Measurements from ENCODE around the gene IPO8.

IPO8 gene

GRCh38 chr12:30602678-30603077, 93.0 kb downstream of the IPO8 start:
- Histone ChIP-seq H3K4me2 (ENCODE audit: low read depth, low read length, poor library complexity, severe bottlenecking) (no peak overlapping the region), H3K36me3 (ENCODE audit: insufficient read depth, low read length) (no peaks in the 10 kb centered on the region), H4K20me1 (ENCODE audit: insufficient read depth, low read length, poor library complexity, severe bottlenecking) (no peaks in the 10 kb centered on the region), H3K79me2 (ENCODE audit: insufficient read depth, low read length) (no peaks in the 10 kb centered on the region), H3K9ac (ENCODE audit: low read depth, low read length, poor library complexity, severe bottlenecking) (no peak overlapping the region), H3K9me2 (replicated peaks; ENCODE audit: low read depth, low read length) (no peaks in the 10 kb centered on the region), H3K4me3 (ENCODE audit: low read length, poor library complexity, severe bottlenecking) (no peak overlapping the region), H2AFZ (ENCODE audit: low read length) (no peak overlapping the region), H3K9me3 (ENCODE audit: insufficient read depth, low read depth, low read length) (no peaks in the 10 kb centered on the region; the same call in 1 of the 2 replicates), H3F3A (ENCODE audit: low read depth) (no peaks in the 10 kb centered on the region), H3K4me1 (ENCODE audit: insufficient read depth, low read length, poor library complexity, severe bottlenecking) (no peaks in the 10 kb centered on the region), H3K27me3 (ENCODE audit: insufficient read depth, low read length, poor library complexity, severe bottlenecking) (no peaks in the 10 kb centered on the region)
- TF ChIP-seq CTCF (conservative IDR thresholded peaks at IDR 0.05; ENCODE audit: low read length) (no peak), EZH2phosphoT487 (IDR thresholded peaks at IDR 0.05; ENCODE audit: borderline replicate concordance) (no peak)

- Histone ChIP-seq H4K20me1 (ENCODE audit: insufficient read depth, low read length, poor library complexity, severe bottlenecking) (no peaks in the 10 kb centered on the region), H3K79me2 (ENCODE audit: insufficient read depth, low read length) (no peaks in the 10 kb centered on the region), H3K9me3 (ENCODE audit: insufficient read depth, low read depth, low read length) (no peaks in the 10 kb centered on the region; the same call in 1 of the 2 replicates), H2AFZ (ENCODE audit: low read length) (no peak overlapping the region), H3K9me2 (replicated peaks; ENCODE audit: low read depth, low read length) (no peaks in the 10 kb centered on the region), H3K4me2 (ENCODE audit: low read depth, low read length, poor library complexity, severe bottlenecking) (no peak overlapping the region), H3K9ac (ENCODE audit: low read depth, low read length, poor library complexity, severe bottlenecking) (no peak overlapping the region), H3K4me1 (ENCODE audit: insufficient read depth, low read length, poor library complexity, severe bottlenecking) (no peaks in the 10 kb centered on the region), H3F3A (ENCODE audit: low read depth) (no peaks in the 10 kb centered on the region), H3K4me3 (ENCODE audit: low read length, poor library complexity, severe bottlenecking) (no peak overlapping the region), H3K27me3 (ENCODE audit: insufficient read depth, low read length, poor library complexity, severe bottlenecking) (no peaks in the 10 kb centered on the region), H3K36me3 (ENCODE audit: insufficient read depth, low read length) (no peaks in the 10 kb centered on the region)
- TF ChIP-seq EZH2phosphoT487 (IDR thresholded peaks at IDR 0.05; ENCODE audit: borderline replicate concordance) (no peak), CTCF (conservative IDR thresholded peaks at IDR 0.05; ENCODE audit: low read length) (no peak)
Measured at GRCh38 chr12:30599608-30600007, 96.1 kb downstream of the IPO8 start.

- H3K4me2 ChIP-seq (ENCODE audit: low read depth, low read length, poor library complexity, severe bottlenecking) = no peak overlapping the region
- no peaks in the 10 kb centered on the region for H3F3A ChIP-seq (ENCODE audit: low read depth)
- H3K4me3 ChIP-seq (ENCODE audit: low read length, poor library complexity, severe bottlenecking) = no peak overlapping the region
- no peaks in the 10 kb centered on the region for H3K4me1 ChIP-seq (ENCODE audit: insufficient read depth, low read length, poor library complexity, severe bottlenecking)
- H3K79me2 ChIP-seq (ENCODE audit: insufficient read depth, low read length) = no peaks in the 10 kb centered on the region
- TF ChIP-seq EZH2phosphoT487 (IDR thresholded peaks at IDR 0.05; ENCODE audit: borderline replicate concordance) (no peak), CTCF (conservative IDR thresholded peaks at IDR 0.05; ENCODE audit: low read length) (no peak)
- H2AFZ ChIP-seq (ENCODE audit: low read length) = no peak overlapping the region
- no peaks in the 10 kb centered on the region; the same call in 1 of the 2 replicates for H3K9me3 ChIP-seq (ENCODE audit: insufficient read depth, low read depth, low read length)
- H3K9ac ChIP-seq (ENCODE audit: low read depth, low read length, poor library complexity, severe bottlenecking) = no peak overlapping the region
- no peaks in the 10 kb centered on the region for H3K9me2 ChIP-seq (replicated peaks; ENCODE audit: low read depth, low read length)
- no peaks in the 10 kb centered on the region for H4K20me1 ChIP-seq (ENCODE audit: insufficient read depth, low read length, poor library complexity, severe bottlenecking)
- no peaks in the 10 kb centered on the region for H3K36me3 ChIP-seq (ENCODE audit: insufficient read depth, low read length)
- H3K27me3 ChIP-seq (ENCODE audit: insufficient read depth, low read length, poor library complexity, severe bottlenecking) = no peaks in the 10 kb centered on the region
Measured at GRCh38 chr12:30598889-30599288, 96.8 kb downstream of the IPO8 start.
